Measurements from ENCODE around the gene GAS2L2. TPM values are rescaled to one million over a fixed set of nuclear protein-coding genes. Genes with fewer than 3 reads are reported as not detected.

GAS2L2 gene
- total and polyA plus RNA-seq, 8 donors: under 0.01 to 0.05 TPM; not detected in 6

GRCh38 chr17:35695613-35696012, 57.4 kb downstream of the GAS2L2 start:
- H3K4me3 ChIP-seq: no peak overlapping the region
- intact Hi-C loops (cut with DNase I; ENCODE audit: low total_unique reads): no loop called here
- H3K4me1 ChIP-seq: no peaks in the 10 kb centered on the region
- H3K27me3 ChIP-seq: no peaks in the 10 kb centered on the region
- WGBS, 5 donors: 58 to 84% (median 73%) methylated on average over 2 of the region's 2 CpGs
- no peak for DNase-seq
- peaks cover 18 to 84% (median 72%) of the 10 kb centered on the region in 4 donors for H3K36me3 ChIP-seq
- TF ChIP-seq EP300 (IDR thresholded peaks at IDR 0.05): no peak
- H3K9me3 ChIP-seq: no peaks in the 10 kb centered on the region
- H3K27ac ChIP-seq: no peak overlapping the region

GRCh38 chr17:35694906-35695305, 58.1 kb downstream of the GAS2L2 start:
- H3K4me3 ChIP-seq: no peak overlapping the region
- no peaks in the 10 kb centered on the region for H3K27me3 ChIP-seq
- peaks cover 18 to 86% (median 76%) of the 10 kb centered on the region in 4 donors for H3K36me3 ChIP-seq
- no peak for DNase-seq
- WGBS, 5 donors: 80 to 91% (median 85%) methylated on average over 2 of the region's 2 CpGs
- TF ChIP-seq POLR2AphosphoS5 (IDR thresholded peaks at IDR 0.05) (no peak), POLR2A (IDR thresholded peaks at IDR 0.05) (no peak), EP300 (IDR thresholded peaks at IDR 0.05) (no peak), CTCF (IDR thresholded peaks at IDR 0.05) (no peak)
- no peak overlapping the region for H3K27ac ChIP-seq
- no peaks in the 10 kb centered on the region for H3K9me3 ChIP-seq
- intact Hi-C loops (cut with DNase I; ENCODE audit: low total_unique reads): no loop called here
- H3K4me1 ChIP-seq: no peaks in the 10 kb centered on the region

Other genes with a start within 250 kb of the GAS2L2 start
- gene SLFN12L, start 215.6 kb downstream of the GAS2L2 start, total RNA-seq: 1 to 10 TPM in 4 of 5 donors, under 1 TPM in 1; 0.58 to 7.0 (median 1.8) TPM
- under 1 TPM in 2 of 3 donors, not detected in 1; 0.15 to 0.37 TPM for gene SLFN12L, start 215.6 kb downstream of the GAS2L2 start, polyA plus RNA-seq
- gene SLFN14, start 192.4 kb downstream of the GAS2L2 start, total RNA-seq: not detected
- not detected for gene SLFN14, start 192.4 kb downstream of the GAS2L2 start, polyA plus RNA-seq
- 1 to 10 TPM in 3 of 5 donors, under 1 TPM in 1, not detected in 1; 0.58 to 3.2 (median 2.5) TPM for gene PEX12, start 174.7 kb downstream of the GAS2L2 start, total RNA-seq
- gene PEX12, start 174.7 kb downstream of the GAS2L2 start, polyA plus RNA-seq: 1 to 10 TPM in 2 of 3 donors, under 1 TPM in 1; 0.76 to 3.1 (median 1.4) TPM
- gene AP2B1, start 165.9 kb downstream of the GAS2L2 start, total RNA-seq: 100 to 1,000 TPM in 1 of 5 donors, 10 to 100 TPM in 4; 45.5 to 171 (median 71.0) TPM
- gene AP2B1, start 165.9 kb downstream of the GAS2L2 start, polyA plus RNA-seq: 10 to 100 TPM; 21.6 to 34.1 (median 32.1) TPM
- under 1 TPM in 3 of 5 donors, not detected in 2; 0.37 to 0.89 (median 0.43) TPM for gene RASL10B, start 21.6 kb downstream of the GAS2L2 start, total RNA-seq
- gene RASL10B, start 21.6 kb downstream of the GAS2L2 start, polyA plus RNA-seq: 1 to 10 TPM in 1 of 3 donors, under 1 TPM in 2; 0.31 to 1.4 (median 0.75) TPM
- not detected for gene C17orf50, start 7.6 kb upstream of the GAS2L2 start, total RNA-seq
- not detected for gene C17orf50, start 7.6 kb upstream of the GAS2L2 start, polyA plus RNA-seq
- 10 to 100 TPM in 4 of 5 donors, 1 to 10 TPM in 1; 2.2 to 75.0 (median 20.6) TPM for gene MMP28, start 42.4 kb upstream of the GAS2L2 start, total RNA-seq
- 10 to 100 TPM in 1 of 3 donors, 1 to 10 TPM in 2; 3.1 to 21.0 (median 6.1) TPM for gene MMP28, start 42.4 kb upstream of the GAS2L2 start, polyA plus RNA-seq
- gene TAF15, start 56.2 kb upstream of the GAS2L2 start, total RNA-seq: 100 to 1,000 TPM in 1 of 5 donors, 10 to 100 TPM in 4; 21.1 to 127 (median 60.1) TPM
- 100 to 1,000 TPM in 1 of 3 donors, 10 to 100 TPM in 2; 88.8 to 101 (median 96.4) TPM for gene TAF15, start 56.2 kb upstream of the GAS2L2 start, polyA plus RNA-seq
- under 1 TPM in 1 of 5 donors, not detected in 4; 0.29 TPM for gene HEATR9, start 115.7 kb upstream of the GAS2L2 start, total RNA-seq
- not detected for gene HEATR9, start 115.7 kb upstream of the GAS2L2 start, polyA plus RNA-seq
- 10 to 100 TPM in 1 of 5 donors, 1 to 10 TPM in 2, not detected in 2; 2.0 to 21.7 (median 2.6) TPM for gene CCL5, start 127.1 kb upstream of the GAS2L2 start, total RNA-seq
- gene CCL5, start 127.1 kb upstream of the GAS2L2 start, polyA plus RNA-seq: 10 to 100 TPM in 1 of 3 donors, 1 to 10 TPM in 2; 4.9 to 32.2 (median 5.7) TPM
- 1 to 10 TPM in 1 of 5 donors, not detected in 4; 5.9 TPM for gene RDM1, start 177.5 kb upstream of the GAS2L2 start, total RNA-seq
- gene RDM1, start 177.5 kb upstream of the GAS2L2 start, polyA plus RNA-seq: under 1 TPM in 1 of 3 donors, not detected in 2; 0.98 TPM
- gene LYZL6, start 190.5 kb upstream of the GAS2L2 start, total RNA-seq: not detected
- gene LYZL6, start 190.5 kb upstream of the GAS2L2 start, polyA plus RNA-seq: not detected
- gene CCL16, start 228.3 kb upstream of the GAS2L2 start, total RNA-seq: under 1 TPM in 1 of 5 donors, not detected in 4; 0.72 TPM
- under 1 TPM in 1 of 3 donors, not detected in 2; 0.15 TPM for gene CCL16, start 228.3 kb upstream of the GAS2L2 start, polyA plus RNA-seq
- 1 to 10 TPM in 4 of 5 donors, under 1 TPM in 1; 0.58 to 8.4 (median 2.2) TPM for gene CCL14, start 233.5 kb upstream of the GAS2L2 start, total RNA-seq
- 10 to 100 TPM in 2 of 3 donors, 1 to 10 TPM in 1; 2.9 to 80.3 (median 19.6) TPM for gene CCL14, start 233.5 kb upstream of the GAS2L2 start, polyA plus RNA-seq
- 1 to 10 TPM in 1 of 5 donors, not detected in 4; 1.2 TPM for gene CCL15, start 248.3 kb upstream of the GAS2L2 start, total RNA-seq
- gene CCL15, start 248.3 kb upstream of the GAS2L2 start, polyA plus RNA-seq: not detected

All from stomach (tissue), 9 donors.